Endothelial cell of umbilical vein (primary cell): ENCODE results near the gene ACTL8. TPM values are rescaled to one million over a fixed set of nuclear protein-coding genes. Genes with fewer than 3 reads are reported as not detected.

Experiments
- BruUV-seq: library from RNA; stranded (reverse); fragments of 400-500 nt; replicated peaks from 2 replicates; lab custom pipeline; 2021; lab: Mats Ljungman, UMichigan
- CTCF ChIA-PET: fragments of 300-600, 350-600 bp; sonication (Branson Sonifier 250); formaldehyde crosslinking; loops from one replicate; lab custom pipeline; 2021; ENCODE audit warnings: antibody characterized with exemption, inconsistent platforms; lab: Charles Lee
- POLR2A ChIA-PET: fragments of 300-600, 350-600 bp; sonication (Branson Sonifier 250); formaldehyde crosslinking; loops from one replicate; lab custom pipeline; 2021; ENCODE audit warnings: antibody characterized with exemption, inconsistent platforms; lab: Charles Lee
- DNase-seq: peaks from one replicate; pipeline ENCODE4 v3.0.0-alpha.2; 2011; ENCODE audit warnings: low read depth, low spot score
- FAIRE-seq: peaks from 2 replicates; lab custom pipeline; 2011; peaks lifted over from hg19 to GRCh38; lab: Jason Lieb, UNC
- H2AFZ ChIP-seq: 2 replicates; pipeline ENCODE4 v1.6.0; 2012; ENCODE audit warnings: low read depth, low read length, control low read depth, inconsistent platforms
- H3K27ac ChIP-seq: 2 replicates; pipeline ENCODE4 v1.5.1; 2011; ENCODE audit warnings: low read depth, mild to moderate bottlenecking, control low read depth, low read length, moderate library complexity; ENCODE audit not compliant: insufficient read depth
- H3K27me3 ChIP-seq, 2 experiments: 2 replicates each; pipeline versions ENCODE4 v1.6.0 to v1.6.1; 2011; ENCODE audit warnings: low read length in 2 of 2, mixed read lengths in 1 of 2; ENCODE audit not compliant: control insufficient read depth in 2 of 2, insufficient read depth in 2 of 2
- H3K36me3 ChIP-seq, 2 experiments: 2 replicates in 1 of 2; 3 replicates in 1 of 2; pipeline ENCODE4 v1.5.1; 2011; ENCODE audit warnings: low read length in 2 of 2, mild to moderate bottlenecking in 1 of 2, moderate library complexity in 1 of 2; ENCODE audit not compliant: control insufficient read depth in 2 of 2, insufficient read depth in 2 of 2; ENCODE audit errors: extremely low read depth in 1 of 2
- H3K4me1 ChIP-seq: 3 replicates; pipeline ENCODE4 v1.5.1; 2011; ENCODE audit warnings: mild to moderate bottlenecking, low read length; ENCODE audit not compliant: control insufficient read depth, insufficient read depth; ENCODE audit errors: extremely low read depth
- H3K4me2 ChIP-seq: 2 replicates; pipeline ENCODE4 v1.6.1; 2011; ENCODE audit warnings: low read length, control low read depth, mixed read lengths; ENCODE audit not compliant: insufficient read depth
- H3K4me3 ChIP-seq, 3 experiments: fragments of 200-600 bp in 1 of 3; sonication (generic), shearing (Covaris generic) in 1 of 3; replicated peaks in 1 of 3; 2 replicates each; pipeline ENCODE4 v1.5.1; 2011 to 2016; ENCODE audit warnings: control low read depth in 3 of 3, low read length in 3 of 3, mild to moderate bottlenecking in 2 of 3, inconsistent platforms in 1 of 3, low read depth in 1 of 3, moderate library complexity in 1 of 3; ENCODE audit not compliant: insufficient read depth in 1 of 3
- H3K79me2 ChIP-seq: 2 replicates; pipeline ENCODE4 v1.6.0; 2012; ENCODE audit warnings: low read length, inconsistent platforms; ENCODE audit not compliant: control insufficient read depth, insufficient read depth
- H3K9ac ChIP-seq: replicated peaks from 2 replicates; pipeline ENCODE3; 2011; ENCODE audit warnings: low read length, control low read depth; ENCODE audit not compliant: insufficient read depth; ENCODE audit errors: extremely low read depth
- H3K9me1 ChIP-seq: replicated peaks from 3 replicates; pipeline ENCODE4 v1.6.0; 2011; ENCODE audit warnings: mild to moderate bottlenecking, low read length; ENCODE audit not compliant: control insufficient read depth, insufficient read depth; ENCODE audit errors: extremely low read depth
- H3K9me3 ChIP-seq: replicated peaks from 2 replicates; pipeline ENCODE4 v1.5.1; 2012; ENCODE audit warnings: low read length, inconsistent platforms; ENCODE audit not compliant: control insufficient read depth, insufficient read depth
- H4K20me1 ChIP-seq: replicated peaks from 2 replicates; pipeline ENCODE3; 2011; ENCODE audit warnings: mild to moderate bottlenecking, low read length; ENCODE audit not compliant: control insufficient read depth, insufficient read depth; ENCODE audit errors: extremely low read depth
- EZH2 ChIP-seq: IDR thresholded peaks from 2 replicates; pipeline ENCODE4 v1.6.1; 2012; ENCODE audit warnings: borderline replicate concordance, low read depth, mild to moderate bottlenecking, moderate library complexity, low read length, inconsistent platforms; ENCODE audit not compliant: severe bottlenecking
- FOS ChIP-seq: IDR thresholded peaks from 2 replicates; pipeline ENCODE4 v1.6.1; 2011; ENCODE audit warnings: mild to moderate bottlenecking, low read length, moderate library complexity, borderline replicate concordance; ENCODE audit not compliant: insufficient read depth
- GATA2 ChIP-seq: IDR thresholded peaks from 2 replicates; pipeline ENCODE4 v1.7.0; 2011; ENCODE audit warnings: low read depth, mild to moderate bottlenecking, moderate library complexity, mixed read lengths, low read length; ENCODE audit not compliant: insufficient read length, insufficient read depth
- JUN ChIP-seq: IDR thresholded peaks from 2 replicates; pipeline ENCODE4 v1.6.1; 2011; ENCODE audit warnings: borderline replicate concordance, low read depth; ENCODE audit not compliant: insufficient read length, insufficient read depth
- MYC ChIP-seq: IDR thresholded peaks from one replicate; pipeline ENCODE4 v1.6.1; 2011; ENCODE audit warnings: mild to moderate bottlenecking, low read depth, low read length
- POLR2A ChIP-seq: IDR thresholded peaks from 2 replicates; pipeline ENCODE4 v1.6.1; 2012; ENCODE audit warnings: low read depth, mild to moderate bottlenecking, control low read depth, low read length
- POLR2AphosphoS5 ChIP-seq: IDR thresholded peaks from 2 replicates; pipeline ENCODE4 v1.6.1; 2012; ENCODE audit warnings: low read depth, mild to moderate bottlenecking, control low read depth, low read length, moderate library complexity; ENCODE audit not compliant: insufficient read depth
- dilution Hi-C: fragments of 300-500 bp; cut with MboI; formaldehyde crosslinking; loops from one replicate; pipeline ENCODE4 v1.15.0; 2019; ENCODE audit warnings: low sequenced_read_pairs; ENCODE audit not compliant: extremely low pct_ligation_motif_present
- intact Hi-C: fragments of 100-400 bp; cut with micrococcal nuclease; formaldehyde crosslinking; loops from one replicate; pipeline ENCODE4 v1.10.0; 2022
- polyA plus RNA-seq, 4 experiments: library from polyadenylated mRNA; depleted of rRNA in 3 of 4; stranded (reverse) in 3 of 4; unstranded in 1 of 4; fragments of >200 nt; gene quantifications; 2 replicates each; pipeline versions ENCODE4 v1.2.1 to v1.2.3, GENCODE V29; 2011 to 2012; ENCODE audit warnings: missing spikeins in 1 of 4
- total RNA-seq: library from RNA; stranded (reverse); gene quantifications from 2 replicates; pipeline ENCODE4 v1.2.3, GENCODE V29; 2021
- TF ChIP-seq, protein P1 (sequence below): IDR thresholded peaks from 2 replicates; pipeline ENCODE4 v1.6.1; 2011; ENCODE audit not compliant: insufficient read depth, insufficient read length
- TF ChIP-seq, protein P2 (sequence below), 2 donors: IDR thresholded peaks; 1 replicate in 1 of 2; 2 replicates in 1 of 2; pipeline ENCODE4 v1.5.1; 2011; ENCODE audit warnings: low read length in 2 of 2, mild to moderate bottlenecking in 2 of 2, moderate library complexity in 2 of 2, control low read depth in 1 of 2, inconsistent platforms in 1 of 2, low read depth in 1 of 2; ENCODE audit not compliant: insufficient read depth in 1 of 2; ENCODE audit errors: extremely low read depth in 1 of 2

The ACTL8 gene
- total and polyA plus RNA-seq, 2 donors (not counting 3 experiments of a cell fraction or from before 2014, with no cell fraction given): not detected

DNA sequence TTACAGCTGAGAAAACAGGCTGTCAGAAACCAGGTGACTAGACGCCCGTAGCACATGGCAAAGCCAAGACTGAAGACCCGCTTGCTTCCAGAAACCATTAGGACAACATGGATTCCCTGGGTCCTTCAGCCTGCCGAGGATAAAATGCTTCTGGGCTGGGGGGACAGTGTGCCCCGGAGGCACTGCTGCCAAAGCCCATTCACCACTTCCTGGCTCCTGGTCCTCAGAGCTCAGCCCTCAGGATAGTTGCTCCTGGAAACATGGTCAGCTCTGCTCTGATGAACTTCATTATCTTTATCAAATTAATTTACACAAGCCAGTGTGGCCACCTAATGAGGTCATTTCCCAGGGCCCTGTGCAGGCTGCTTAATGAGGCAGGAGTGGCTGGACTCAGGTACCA is 41.1 kb upstream of the ACTL8 start:
- no peak overlapping the region for H3K4me3 ChIP-seq
- no peak overlapping the region for H3K4me2 ChIP-seq
- dilution Hi-C loops: no loop called here
- TF ChIP-seq POLR2AphosphoS5: no peak
- no peak for TF ChIP-seq FOS
- no peak for TF ChIP-seq MYC
- no peak for TF ChIP-seq GATA2
- no peak for TF ChIP-seq JUN
- TF ChIP-seq EZH2: no peak
- TF ChIP-seq, protein P1, sequence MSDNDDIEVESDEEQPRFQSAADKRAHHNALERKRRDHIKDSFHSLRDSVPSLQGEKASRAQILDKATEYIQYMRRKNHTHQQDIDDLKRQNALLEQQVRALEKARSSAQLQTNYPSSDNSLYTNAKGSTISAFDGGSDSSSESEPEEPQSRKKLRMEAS: no peak
- TF ChIP-seq POLR2A: no peak
- TF ChIP-seq, protein P2, sequence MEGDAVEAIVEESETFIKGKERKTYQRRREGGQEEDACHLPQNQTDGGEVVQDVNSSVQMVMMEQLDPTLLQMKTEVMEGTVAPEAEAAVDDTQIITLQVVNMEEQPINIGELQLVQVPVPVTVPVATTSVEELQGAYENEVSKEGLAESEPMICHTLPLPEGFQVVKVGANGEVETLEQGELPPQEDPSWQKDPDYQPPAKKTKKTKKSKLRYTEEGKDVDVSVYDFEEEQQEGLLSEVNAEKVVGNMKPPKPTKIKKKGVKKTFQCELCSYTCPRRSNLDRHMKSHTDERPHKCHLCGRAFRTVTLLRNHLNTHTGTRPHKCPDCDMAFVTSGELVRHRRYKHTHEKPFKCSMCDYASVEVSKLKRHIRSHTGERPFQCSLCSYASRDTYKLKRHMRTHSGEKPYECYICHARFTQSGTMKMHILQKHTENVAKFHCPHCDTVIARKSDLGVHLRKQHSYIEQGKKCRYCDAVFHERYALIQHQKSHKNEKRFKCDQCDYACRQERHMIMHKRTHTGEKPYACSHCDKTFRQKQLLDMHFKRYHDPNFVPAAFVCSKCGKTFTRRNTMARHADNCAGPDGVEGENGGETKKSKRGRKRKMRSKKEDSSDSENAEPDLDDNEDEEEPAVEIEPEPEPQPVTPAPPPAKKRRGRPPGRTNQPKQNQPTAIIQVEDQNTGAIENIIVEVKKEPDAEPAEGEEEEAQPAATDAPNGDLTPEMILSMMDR (IDR thresholded peaks at IDR 0.05; ENCODE audit: extremely low read depth in 1 of 2, insufficient read depth in 1 of 2, low read depth in 1 of 2, low read length in 2 of 2): no peak
- POLR2A ChIA-PET: no interaction called here
- intact Hi-C loops: no loop called here
- H3K9ac ChIP-seq: no peak overlapping the region
- no peaks in the 10 kb centered on the region for H3K9me3 ChIP-seq
- no peak for FAIRE-seq
- H3K4me1 ChIP-seq: no peaks in the 10 kb centered on the region
- H3K27me3 ChIP-seq: no peaks in the 10 kb centered on the region
- no peak for DNase-seq
- no peaks in the 10 kb centered on the region for H3K9me1 ChIP-seq
- BruUV-seq: no TSS peak
- no peak overlapping the region for H3K27ac ChIP-seq
- H2AFZ ChIP-seq: no peak overlapping the region
- CTCF ChIA-PET: interaction anchor here (1.1 kb wide), 1 partner anchor 862 kb away, joined by 3 read pairs; no protein-coding TSS in a partner anchor
- no peaks in the 10 kb centered on the region for H4K20me1 ChIP-seq
- H3K79me2 ChIP-seq: no peaks in the 10 kb centered on the region
- no peaks in the 10 kb centered on the region for H3K36me3 ChIP-seq
